Endodermal cell (in vitro differentiated cells): ENCODE results near the gene LRMDA. TPM values are rescaled to one million over a fixed set of nuclear protein-coding genes. Genes with fewer than 3 reads are reported as not detected.

ENCODE experiments used
- DNase-seq: peaks from one replicate; pipeline ENCODE4 v3.0.0-alpha.2; 2017
- H3K27ac ChIP-seq: 2 replicates; pipeline ENCODE4 v1.5.1; 2013; ENCODE audit warnings: mild to moderate bottlenecking, low read depth, low read length, moderate library complexity
- H3K27me3 ChIP-seq: 2 replicates; pipeline ENCODE4 v1.6.1; 2013; ENCODE audit warnings: mild to moderate bottlenecking, low read length, moderate library complexity; ENCODE audit not compliant: insufficient read depth, control insufficient read depth, poor library complexity, severe bottlenecking
- H3K36me3 ChIP-seq: 2 replicates; pipeline ENCODE4 v1.7.0; 2013; ENCODE audit warnings: mild to moderate bottlenecking, low read length, moderate library complexity; ENCODE audit not compliant: control insufficient read depth, insufficient read depth
- H3K4me1 ChIP-seq: one replicate; pipeline ENCODE4 v1.7.0; 2013; ENCODE audit warnings: low read length; ENCODE audit not compliant: control insufficient read depth, insufficient read depth
- H3K4me3 ChIP-seq: 2 replicates; pipeline ENCODE4 v1.5.1; 2013; ENCODE audit warnings: mild to moderate bottlenecking, low read length, moderate library complexity
- H3K9ac ChIP-seq: 2 replicates; pipeline ENCODE4 v1.6.1; 2013; ENCODE audit warnings: mild to moderate bottlenecking, low read length, moderate library complexity; ENCODE audit not compliant: poor library complexity, severe bottlenecking; ENCODE audit errors: extremely low read depth
- H3K9me3 ChIP-seq: 2 replicates; pipeline ENCODE4 v1.6.1; 2013; ENCODE audit warnings: mild to moderate bottlenecking, low read length, moderate library complexity; ENCODE audit not compliant: control insufficient read depth
- H3K27ac Mint-ChIP-seq: 2 replicates; pipeline ENCODE4 v1.8.0; 2020; ENCODE audit warnings: mixed read lengths
- H3K27me3 Mint-ChIP-seq: 2 replicates; pipeline ENCODE4 v1.8.0; 2021; ENCODE audit warnings: mild to moderate bottlenecking, mixed read lengths; ENCODE audit not compliant: insufficient read depth
- H3K36me3 Mint-ChIP-seq: 2 replicates; pipeline ENCODE4 v1.8.0; 2020; ENCODE audit warnings: low read depth, mixed read lengths
- H3K4me1 Mint-ChIP-seq: 2 replicates; pipeline ENCODE4 v1.8.0; 2020; ENCODE audit warnings: mixed read lengths
- H3K4me3 Mint-ChIP-seq: 2 replicates; pipeline ENCODE4 v1.8.0; 2020; ENCODE audit warnings: mild to moderate bottlenecking, moderate library complexity, mixed read lengths
- H3K9me3 Mint-ChIP-seq: 2 replicates; pipeline ENCODE4 v1.8.0; 2020; ENCODE audit warnings: mild to moderate bottlenecking, mixed read lengths
- CTCF ChIP-seq: fragments of 200-600 bp; sonication (generic); conservative IDR thresholded peaks from 2 replicates; pipeline ENCODE4 v1.5.0; 2021; ENCODE audit warnings: antibody characterized with exemption, mild to moderate bottlenecking
- WGBS, 2 experiments: methylation state at CpG; one replicate each; pipeline versions ENCODE4 v1.1.5 to v1.1.7; 2013; ENCODE audit warnings: missing lambda C conversion rate in 2 of 2, mixed read lengths in 1 of 2; ENCODE audit not compliant: insufficient coverage in 1 of 2, insufficient read length in 1 of 2; 5-methylcytosine and 5-hydroxymethylcytosine counted together
- total RNA-seq, 2 donors: library from RNA; stranded (reverse); fragmentation: NEBNext Ultra II Directional in 1 of 2; extraction: Animal tissue kit (Norgen Biotek cat#: 25700) in 1 of 2; gene quantifications; 2 replicates in 1 of 2; 3 replicates in 1 of 2; pipeline ENCODE4 v1.2.1, GENCODE V29; 2021

The LRMDA gene
- total RNA-seq, 2 donors from 2014 or later: 1.7 to 5.1 TPM

- no peaks in the 10 kb centered on the region for H3K9me3 Mint-ChIP-seq
- no peaks in the 10 kb centered on the region for H3K36me3 ChIP-seq
- no peaks in the 10 kb centered on the region for H3K9me3 ChIP-seq
- H3K4me3 ChIP-seq: no peak overlapping the region
- no peaks in the 10 kb centered on the region for H3K4me1 ChIP-seq
- no peaks in the 10 kb centered on the region for H3K36me3 Mint-ChIP-seq
- H3K9ac ChIP-seq: no peak overlapping the region
- H3K27me3 ChIP-seq: no peaks in the 10 kb centered on the region
- no peak for DNase-seq
- H3K4me3 Mint-ChIP-seq: no peak overlapping the region
- H3K27ac ChIP-seq: no peak overlapping the region
- TF ChIP-seq CTCF: no peak
- no peaks in the 10 kb centered on the region for H3K4me1 Mint-ChIP-seq
- no peak overlapping the region for H3K27ac Mint-ChIP-seq
- no peaks in the 10 kb centered on the region for H3K27me3 Mint-ChIP-seq
- 65 to 83% methylated on average over 2 of the region's 2 CpGs for WGBS, 2 experiments
Observed at GRCh38 chr10:76002262-76002854, 570.9 kb downstream of the LRMDA start.

GRCh38 chr10:76007667-76008181, 576.3 kb downstream of the LRMDA start:
- Histone ChIP-seq H3K9me3 (no peaks in the 10 kb centered on the region), H3K36me3 (no peaks in the 10 kb centered on the region), H3K27me3 (no peaks in the 10 kb centered on the region), H3K4me3 (no peak overlapping the region), H3K4me1 (no peaks in the 10 kb centered on the region), H3K27ac (peak overlapping the region; percentile 70), H3K9ac (no peak overlapping the region)
- TF ChIP-seq CTCF: no peak
- no peaks in the 10 kb centered on the region for H3K9me3 Mint-ChIP-seq
- H3K27ac Mint-ChIP-seq: no peak overlapping the region
- H3K4me1 Mint-ChIP-seq: peaks cover 8% of the 10 kb centered on the region
- no peaks in the 10 kb centered on the region for H3K36me3 Mint-ChIP-seq
- no peak for DNase-seq
- H3K4me3 Mint-ChIP-seq: no peak overlapping the region
- 90 to 94% methylated on average over 10 to 14 of the region's 14 CpGs for WGBS, 2 experiments
- no peaks in the 10 kb centered on the region for H3K27me3 Mint-ChIP-seq

GRCh38 chr10:76009531-76009930, 578.1 kb downstream of the LRMDA start:
- Mint-ChIP-seq H3K36me3 (no peaks in the 10 kb centered on the region), H3K4me1 (peaks cover 16% of the 10 kb centered on the region), H3K4me3 (no peak overlapping the region), H3K27me3 (no peaks in the 10 kb centered on the region), H3K9me3 (no peaks in the 10 kb centered on the region), H3K27ac (no peak overlapping the region)
- H3K9me3 ChIP-seq: no peaks in the 10 kb centered on the region
- no peak for DNase-seq
- no peak overlapping the region for H3K4me3 ChIP-seq
- no peak overlapping the region for H3K9ac ChIP-seq
- no peaks in the 10 kb centered on the region for H3K27me3 ChIP-seq
- no peak overlapping the region for H3K27ac ChIP-seq
- H3K36me3 ChIP-seq: no peaks in the 10 kb centered on the region
- no peaks in the 10 kb centered on the region for H3K4me1 ChIP-seq
- TF ChIP-seq CTCF: no peak
- 73 to 74% methylated on average over 11 of the region's 11 CpGs for WGBS, 2 experiments
